Colonic mucosa (tissue), 4 donors: ENCODE measurements around the gene ADRA2C. TPM values are rescaled to one million over a fixed set of nuclear protein-coding genes. Genes with fewer than 3 reads are reported as not detected.

Source experiments
- DNase-seq: peaks from one replicate; pipeline ENCODE4 v3.0.0-alpha.2; 2020
- H3K27ac ChIP-seq: fragments of 200-600 bp; one replicate; pipeline ENCODE4 v1.8.0; 2021
- H3K27me3 ChIP-seq: fragments of 200-600 bp; one replicate; pipeline ENCODE4 v1.8.0; 2021
- H3K36me3 ChIP-seq: fragments of 200-600 bp; one replicate; pipeline ENCODE4 v1.8.0; 2021
- H3K4me1 ChIP-seq: fragments of 200-600 bp; one replicate; pipeline ENCODE4 v1.8.0; 2021; ENCODE audit warnings: mild to moderate bottlenecking
- H3K4me3 ChIP-seq: fragments of 200-600 bp; one replicate; pipeline ENCODE4 v1.8.0; 2021
- H3K9ac ChIP-seq, 2 donors: one replicate each; pipeline ENCODE4 v1.7.0; 2013; ENCODE audit warnings: control low read depth in 2 of 2, low read depth in 2 of 2, low read length in 2 of 2
- H3K9me3 ChIP-seq: fragments of 200-600 bp; one replicate; pipeline ENCODE4 v1.8.0; 2021
- intact Hi-C: fragments of 100-400 bp; cut with DNase I; formaldehyde crosslinking; loops from one replicate; pipeline ENCODE4 v1.14.1; 2022
- total RNA-seq, 2 donors: library from RNA; stranded (reverse); fragmentation: NEBNext Ultra II Directional in 1 of 2; extraction: Animal tissue kit (Norgen Biotek cat#: 25700) in 1 of 2; gene quantifications; one replicate each; pipeline ENCODE4 v1.2.1, GENCODE V29; 2021
- TF ChIP-seq, protein P1 (sequence below): fragments of 200-600 bp; IDR thresholded peaks from one replicate; pipeline ENCODE4 v1.8.0; 2022; ENCODE audit warnings: antibody characterized with exemption, mild to moderate bottlenecking
- donor health status: healthy.
- donor health status: DM: no; HTN: no; CAD: no.
- donor health status: DM: no; HTN: no; CAD: no.

ADRA2C gene
- total RNA-seq, 2 donors from 2014 or later, result 0.61 to 0.69 TPM

DNA sequence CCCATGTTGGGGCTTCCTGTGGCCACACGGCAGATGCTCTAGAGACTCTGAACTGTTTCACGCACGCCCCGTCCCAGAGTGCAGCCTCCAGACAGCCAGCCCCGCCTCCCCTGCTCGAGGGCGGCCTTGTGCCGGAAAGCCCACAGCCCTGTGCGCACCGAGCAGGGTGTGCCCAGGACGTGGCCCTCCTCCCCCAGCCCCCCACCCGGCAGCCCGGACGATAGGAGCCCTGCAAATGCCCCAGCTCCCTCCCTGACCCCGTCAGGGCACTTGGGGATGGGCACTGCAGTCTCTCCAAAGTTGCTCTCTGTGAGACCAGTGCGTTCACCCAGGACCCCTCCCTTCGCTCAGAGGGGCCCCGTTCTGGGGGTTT is 37.3 kb downstream of the ADRA2C start:
- no peaks in the 10 kb centered on the region for H3K36me3 ChIP-seq
- H3K9ac ChIP-seq, result no peak overlapping the region
- H3K27me3 ChIP-seq, result no peaks in the 10 kb centered on the region
- H3K4me1 ChIP-seq, result no peaks in the 10 kb centered on the region
- no peaks in the 10 kb centered on the region for H3K9me3 ChIP-seq
- intact Hi-C loops, result no loop called here
- TF ChIP-seq, protein P1, sequence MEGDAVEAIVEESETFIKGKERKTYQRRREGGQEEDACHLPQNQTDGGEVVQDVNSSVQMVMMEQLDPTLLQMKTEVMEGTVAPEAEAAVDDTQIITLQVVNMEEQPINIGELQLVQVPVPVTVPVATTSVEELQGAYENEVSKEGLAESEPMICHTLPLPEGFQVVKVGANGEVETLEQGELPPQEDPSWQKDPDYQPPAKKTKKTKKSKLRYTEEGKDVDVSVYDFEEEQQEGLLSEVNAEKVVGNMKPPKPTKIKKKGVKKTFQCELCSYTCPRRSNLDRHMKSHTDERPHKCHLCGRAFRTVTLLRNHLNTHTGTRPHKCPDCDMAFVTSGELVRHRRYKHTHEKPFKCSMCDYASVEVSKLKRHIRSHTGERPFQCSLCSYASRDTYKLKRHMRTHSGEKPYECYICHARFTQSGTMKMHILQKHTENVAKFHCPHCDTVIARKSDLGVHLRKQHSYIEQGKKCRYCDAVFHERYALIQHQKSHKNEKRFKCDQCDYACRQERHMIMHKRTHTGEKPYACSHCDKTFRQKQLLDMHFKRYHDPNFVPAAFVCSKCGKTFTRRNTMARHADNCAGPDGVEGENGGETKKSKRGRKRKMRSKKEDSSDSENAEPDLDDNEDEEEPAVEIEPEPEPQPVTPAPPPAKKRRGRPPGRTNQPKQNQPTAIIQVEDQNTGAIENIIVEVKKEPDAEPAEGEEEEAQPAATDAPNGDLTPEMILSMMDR, result no peak
- no peak overlapping the region for H3K27ac ChIP-seq
- H3K4me3 ChIP-seq, result no peak overlapping the region
- no peak for DNase-seq

DNA sequence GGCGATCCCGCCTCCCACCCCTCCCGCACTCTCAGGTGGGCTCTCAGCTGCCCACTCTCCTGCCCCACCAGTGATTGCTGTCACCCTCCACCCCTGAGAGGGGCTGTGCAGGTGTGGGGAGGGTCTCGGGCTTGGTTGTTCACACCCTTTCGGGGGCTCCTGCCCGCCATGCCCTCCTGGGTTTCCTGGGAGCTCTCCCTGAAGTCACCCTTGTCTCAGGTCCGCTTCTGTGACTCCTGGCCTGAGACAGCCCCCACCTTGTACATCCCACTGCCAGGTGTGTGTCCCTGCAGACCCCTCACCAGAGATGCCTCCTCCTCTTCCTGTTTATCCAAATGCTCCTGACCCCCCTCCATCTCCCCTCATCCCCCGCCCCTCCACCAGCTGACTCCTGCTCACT is 37.8 kb downstream of the ADRA2C start:
- Histone ChIP-seq H3K9ac (no peak overlapping the region), H3K4me3 (no peak overlapping the region), H3K36me3 (no peaks in the 10 kb centered on the region), H3K27ac (no peak overlapping the region), H3K9me3 (no peaks in the 10 kb centered on the region), H3K4me1 (no peaks in the 10 kb centered on the region), H3K27me3 (no peaks in the 10 kb centered on the region)
- intact Hi-C loops, result no loop called here
- DNase-seq, result no peak
- TF ChIP-seq, protein P1, result no peak

DNA sequence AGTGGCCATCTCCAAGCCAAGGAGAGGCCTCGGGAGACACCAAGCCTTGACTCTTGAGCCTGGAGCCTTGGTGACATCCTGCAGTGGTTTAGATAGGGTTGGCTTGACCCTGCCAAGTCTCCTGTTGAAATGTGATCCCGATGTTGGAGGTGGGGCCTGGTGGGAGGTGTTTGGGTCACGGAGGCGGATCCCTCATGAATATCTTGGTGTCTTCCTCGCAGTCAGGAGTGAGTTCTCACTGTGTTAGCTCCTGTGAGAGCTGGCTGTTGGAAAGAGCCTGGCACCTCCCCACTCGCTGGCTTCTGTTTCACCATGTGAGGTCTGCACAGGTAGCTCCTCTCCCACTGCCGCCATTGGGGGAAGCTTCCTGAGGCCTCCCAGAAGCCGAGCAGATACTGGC is 38.8 kb downstream of the ADRA2C start:
- Histone ChIP-seq H3K9me3 (no peaks in the 10 kb centered on the region), H3K4me1 (no peaks in the 10 kb centered on the region), H3K9ac (no peak overlapping the region), H3K27ac (no peak overlapping the region), H3K4me3 (no peak overlapping the region), H3K36me3 (no peaks in the 10 kb centered on the region), H3K27me3 (no peaks in the 10 kb centered on the region)
- no peak for DNase-seq
- intact Hi-C loops, result no loop called here
- TF ChIP-seq, protein P1, result no peak

DNA sequence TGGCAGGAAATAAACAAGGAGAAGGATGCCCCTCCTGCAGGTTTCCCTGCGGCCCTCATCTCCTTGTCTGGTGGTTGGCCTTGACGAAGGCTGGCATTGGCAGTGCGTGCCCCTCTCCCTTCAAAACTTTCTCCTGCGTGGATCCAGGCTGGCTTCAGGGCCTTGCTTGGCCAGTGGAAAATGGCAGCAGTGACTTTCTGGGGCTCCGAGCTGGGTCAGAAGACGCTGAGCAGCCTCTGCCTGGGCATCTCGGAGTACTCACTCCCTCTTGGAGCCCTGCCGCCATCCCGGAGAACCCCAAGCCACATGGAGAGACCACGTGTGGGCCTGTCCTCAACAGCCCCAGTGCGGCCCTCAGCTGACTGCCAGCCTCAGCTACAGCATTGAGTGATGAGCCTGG is 39.5 kb downstream of the ADRA2C start:
- no peaks in the 10 kb centered on the region for H3K27me3 ChIP-seq
- no peak overlapping the region for H3K27ac ChIP-seq
- H3K4me1 ChIP-seq, result no peaks in the 10 kb centered on the region
- no peaks in the 10 kb centered on the region for H3K36me3 ChIP-seq
- H3K9ac ChIP-seq, result no peak overlapping the region
- H3K9me3 ChIP-seq, result no peaks in the 10 kb centered on the region
- H3K4me3 ChIP-seq, result no peak overlapping the region
- no peak for DNase-seq
- TF ChIP-seq, protein P1, result no peak
- intact Hi-C loops, result no loop called here

DNA sequence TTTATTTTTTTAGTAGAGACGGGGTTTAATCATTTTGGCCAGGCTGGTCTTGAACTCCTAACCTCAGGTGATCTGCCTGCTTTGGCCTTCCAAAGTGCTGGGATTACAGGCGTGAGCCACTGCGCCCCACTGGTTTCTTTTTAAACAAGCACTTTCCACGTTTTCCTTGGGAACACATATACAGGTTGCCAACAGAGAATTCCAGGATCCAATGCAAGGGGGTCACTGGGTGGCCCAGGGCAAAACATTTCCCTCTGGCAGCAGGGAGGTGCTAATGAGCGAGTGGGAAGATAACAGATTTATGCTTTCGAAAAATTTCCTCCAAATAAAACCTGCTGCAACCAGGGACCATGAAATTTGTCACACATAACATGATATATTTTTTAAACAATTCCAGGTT is 41.1 kb downstream of the ADRA2C start:
- Histone ChIP-seq H3K4me1 (no peaks in the 10 kb centered on the region), H3K27me3 (no peaks in the 10 kb centered on the region), H3K36me3 (no peaks in the 10 kb centered on the region), H3K9ac (no peak overlapping the region), H3K9me3 (no peaks in the 10 kb centered on the region), H3K4me3 (no peak overlapping the region), H3K27ac (no peak overlapping the region)
- TF ChIP-seq, protein P1, result no peak
- DNase-seq, result no peak
- intact Hi-C loops, result no loop called here
